ENCODE measurements around the gene BHLHA15. TPM values are rescaled to one million over a fixed set of nuclear protein-coding genes. Genes with fewer than 3 reads are reported as not detected.

Gene BHLHA15
- total RNA-seq, 1 experiment from 2014 or later, result 5.2 TPM

- ChIA-PET RAD21 (ENCODE audit: low non-redundant PET in 1 of 2, low total read pairs in 2 of 2, uncharacterized antibody in 2 of 2, unreplicated experiment in 2 of 2) (interaction anchor here (1.7 to 2.0 kb wide), 2 partner anchors 147 kb away, joined by 13 to 19 read pairs; no protein-coding TSS in a partner anchor), POLR2A (interaction anchor here (0.9 to 1.3 kb wide), 4 partner anchors 145 to 296 kb away, joined by 3 to 7 read pairs (median 4); no protein-coding TSS in a partner anchor), CTCF (interaction anchor here (0.8 to 7.0 kb wide), 10 partner anchors 9 to 297 kb away, joined by 3 to 221 read pairs (median 3); partner anchors contain the start of gene ASNS)
- TF ChIP-seq POLR2AphosphoS5 (IDR thresholded peaks at IDR 0.05; ENCODE audit: low read depth, low read length) (no peak), SIN3A (IDR thresholded peaks at IDR 0.05; ENCODE audit: low read depth) (no peak), ZFX (IDR thresholded peaks at IDR 0.05) (no peak), YY1 (IDR thresholded peaks at IDR 0.05; ENCODE audit: extremely low read depth, insufficient replicate concordance, low read depth, low read length) (no peak), EZH2phosphoT487 (IDR thresholded peaks at IDR 0.05; ENCODE audit: borderline replicate concordance) (no peak), SRF (IDR thresholded peaks at IDR 0.05; ENCODE audit: low read depth) (no peak), FOSL1 (IDR thresholded peaks at IDR 0.05; ENCODE audit: low read depth) (no peak), POLR2A (IDR thresholded peaks at IDR 0.05; ENCODE audit: borderline replicate concordance, extremely low read depth, insufficient read depth, insufficient read length) (no peak), ELF1 (IDR thresholded peaks at IDR 0.05; ENCODE audit: borderline replicate concordance, low read depth) (no peak), EZH2 (IDR thresholded peaks at IDR 0.05) (no peak)
- H3K36me3 ChIP-seq (ENCODE audit: control insufficient read depth in 1 of 2, insufficient read depth in 2 of 2, low read length in 2 of 2), result 0 out of 4 replicates have a peak, but pooled peaks cover 0 to 5% of the 10 kb centered on the region in 2 experiments
- H3K4me1 ChIP-seq (ENCODE audit: control insufficient read depth in 1 of 2, insufficient read depth in 2 of 2, low read length in 2 of 2), result peaks cover 0 to 2% of the 10 kb centered on the region in 2 experiments; a peak in 1 of 4 replicates
- H3K9me3 ChIP-seq (ENCODE audit: control insufficient read depth in 1 of 2, insufficient read depth in 1 of 2, low read depth in 1 of 2, low read length in 2 of 2), result no peaks in the 10 kb centered on the region
- BruUV-seq (replicated peaks), result no TSS peak
- H3K4me3 ChIP-seq (replicated peaks in 1 of 2; ENCODE audit: low read depth in 1 of 2, low read length in 2 of 2), result no peak overlapping the region
- H3K27me3 ChIP-seq (ENCODE audit: insufficient read depth, low read length), result no peaks in the 10 kb centered on the region
- H3K9ac ChIP-seq (ENCODE audit: low read length), result no peak overlapping the region
- ATAC-seq (no peak), DNase-seq (ENCODE audit: low read depth, low spot score) (no peak)
- peaks cover 4% of the 10 kb centered on the region; the same call in 1 of the 2 replicates for H3K79me2 ChIP-seq (ENCODE audit: insufficient read depth, low read length)
- H3K9me2 ChIP-seq (ENCODE audit: insufficient read depth), result no peaks in the 10 kb centered on the region
- H3K4me2 ChIP-seq (ENCODE audit: low read length), result no peak overlapping the region
- H3K27ac ChIP-seq (ENCODE audit: low read depth, low read length), result no peak overlapping the region
- no peak overlapping the region for H2AFZ ChIP-seq (ENCODE audit: low read depth, low read length, poor library complexity, severe bottlenecking)
- no peaks in the 10 kb centered on the region for H4K20me1 ChIP-seq (ENCODE audit: insufficient read depth)
- intact Hi-C loops (cut with micrococcal nuclease), result loop anchor here (1.0 to 10.0 kb wide), 4 partner anchors 62 to 1064 kb away; partner anchors contain the start of genes ASNS and LMTK2
Observed at GRCh38 chr7:98168904-98169621, 42.2 kb upstream of the BHLHA15 start.
